HG03280 (cell line): ENCODE data around the gene SORCS2.
"Not testable (repeated sequence)": the region's sequence is repeated elsewhere in the genome, so short reads cannot be mapped to it uniquely, and the experiment has no call there.

Experiments
- ATAC-seq: cut with Tn5 transposase; IDR thresholded peaks from one replicate; pipeline ENCODE4 v1.9.1; 2021; ENCODE audit warnings: mild to moderate bottlenecking, moderate library complexity; ENCODE audit not compliant: unreplicated experiment

The SORCS2 gene

DNA sequence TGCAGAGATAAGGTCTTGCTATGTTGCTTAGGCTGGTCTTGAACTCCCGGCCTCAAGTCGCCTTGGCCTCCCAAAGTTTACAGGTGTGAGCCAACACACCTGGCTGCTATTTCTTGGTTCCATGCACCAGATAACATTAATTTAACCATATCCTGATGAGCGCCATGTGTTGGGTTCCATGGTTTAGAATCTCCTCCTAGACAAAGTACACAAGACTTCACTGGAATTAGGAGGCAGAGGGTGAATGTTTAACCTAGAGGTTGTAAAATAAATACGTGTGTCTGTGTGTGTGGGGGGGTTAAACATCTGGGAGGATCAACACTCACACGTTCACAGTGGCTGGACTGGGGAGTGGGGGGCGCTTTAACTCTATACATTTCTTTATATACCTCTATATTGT is 32.4 kb upstream of the SORCS2 start:
- no peak for ATAC-seq

DNA sequence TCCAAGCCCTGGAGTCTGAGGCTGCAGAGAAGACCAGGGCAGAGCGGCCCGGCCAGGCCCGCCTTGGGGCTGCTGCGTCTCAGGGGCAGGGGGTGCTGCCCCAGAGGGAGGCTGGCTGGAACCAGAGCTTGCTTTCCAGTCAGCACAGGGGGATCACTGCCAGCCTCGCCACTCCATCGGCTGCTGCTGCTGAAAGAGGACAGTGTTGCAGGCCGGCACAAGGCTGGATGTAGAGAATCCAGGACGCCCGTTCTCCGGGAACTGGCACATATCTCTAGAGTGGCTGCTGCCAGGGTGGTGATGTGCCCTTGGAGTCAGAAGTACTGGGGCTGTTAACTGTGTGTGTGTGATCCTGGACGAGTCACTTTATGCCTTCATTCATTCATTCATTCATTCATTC is 31.9 kb upstream of the SORCS2 start:
- ATAC-seq, result no peak

DNA sequence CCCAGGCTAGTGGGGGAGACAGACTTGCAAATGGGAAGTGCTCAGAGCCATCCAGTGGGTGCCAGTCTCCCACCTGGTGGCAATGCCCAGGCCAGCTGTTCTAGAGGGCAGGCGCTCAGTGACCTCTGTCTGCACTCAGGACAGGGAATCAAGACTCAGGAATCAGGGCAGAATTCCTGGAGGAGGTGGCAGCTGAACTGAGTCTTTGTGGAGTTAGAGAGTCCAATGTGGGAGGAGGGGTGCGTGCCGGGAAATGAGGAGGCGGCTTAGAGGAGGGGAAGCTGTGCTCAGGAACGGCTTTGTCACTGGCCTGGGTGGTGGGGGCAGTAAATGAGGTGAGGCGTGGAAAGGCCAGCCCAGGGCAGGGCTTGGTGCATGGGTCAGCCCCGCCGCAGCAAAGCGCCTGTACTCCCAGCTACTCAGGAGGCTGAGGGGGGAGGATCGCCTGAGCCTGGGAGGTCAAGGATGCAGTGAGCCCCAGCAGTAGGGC is 31.3 kb upstream of the SORCS2 start:
- ATAC-seq, result no peak

DNA sequence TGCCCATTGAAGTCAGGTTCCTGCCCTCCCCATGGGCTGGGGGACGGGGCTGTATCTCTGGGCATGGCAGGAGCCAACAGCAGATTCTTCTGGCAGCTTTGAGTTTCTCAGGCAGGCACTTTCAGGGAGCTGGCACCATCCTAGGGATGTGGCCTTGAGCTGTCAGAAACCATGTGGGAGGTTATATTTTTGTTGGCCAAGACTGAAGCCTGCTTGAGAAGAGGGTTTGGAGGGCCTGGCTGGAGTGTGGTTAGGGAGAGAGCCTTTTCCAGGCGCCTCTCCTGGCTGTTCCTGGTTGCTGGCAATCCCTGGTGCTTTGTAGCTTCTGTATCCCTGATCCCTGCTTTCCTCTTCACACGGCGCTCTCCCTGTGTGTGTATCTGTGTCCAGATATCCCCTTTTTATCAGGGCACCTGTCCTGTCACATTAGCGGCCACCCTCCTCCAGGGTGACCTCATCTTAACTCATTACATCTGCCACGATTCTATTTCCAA is 30.6 kb upstream of the SORCS2 start:
- no peak for ATAC-seq

DNA sequence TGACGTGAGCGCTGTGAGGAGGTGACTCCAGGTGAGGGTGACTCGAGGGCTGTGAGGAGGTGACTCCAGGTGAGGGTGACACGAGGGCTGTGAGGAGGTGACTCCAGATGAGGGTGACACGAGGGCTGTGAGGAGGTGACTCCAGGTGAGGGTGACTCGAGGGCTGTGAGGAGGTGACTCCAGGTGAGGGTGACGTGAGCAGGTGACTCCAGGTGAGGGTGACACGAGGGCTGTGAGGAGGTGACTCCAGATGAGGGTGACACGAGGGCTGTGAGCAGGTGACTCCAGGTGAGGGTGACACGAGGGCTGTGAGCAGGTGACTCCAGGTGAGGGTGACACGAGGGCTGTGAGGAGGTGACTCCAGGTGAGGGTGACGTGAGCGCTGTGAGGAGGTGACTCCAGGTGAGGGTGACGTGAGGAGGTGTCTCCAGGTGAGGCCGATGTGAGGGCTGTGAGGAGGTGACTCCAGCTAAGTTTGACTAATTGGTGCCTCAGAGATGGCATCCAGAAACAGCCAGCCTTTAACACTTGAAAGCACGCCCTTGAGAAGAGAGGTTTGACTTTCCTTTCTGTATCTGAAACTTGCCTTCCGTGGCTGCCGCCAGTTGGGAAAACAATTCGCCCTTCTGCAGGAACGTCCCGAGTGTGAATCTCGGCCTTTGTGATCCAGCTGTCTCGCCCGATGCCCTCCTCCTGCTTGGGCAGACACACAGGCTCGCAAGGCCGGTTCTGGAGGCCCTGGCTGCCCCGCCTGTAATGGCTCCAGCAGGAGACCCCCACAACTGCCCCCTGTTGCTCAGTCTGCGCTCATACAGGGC is 27.1 kb upstream of the SORCS2 start:
- ATAC-seq, result not testable (repeated sequence)

DNA sequence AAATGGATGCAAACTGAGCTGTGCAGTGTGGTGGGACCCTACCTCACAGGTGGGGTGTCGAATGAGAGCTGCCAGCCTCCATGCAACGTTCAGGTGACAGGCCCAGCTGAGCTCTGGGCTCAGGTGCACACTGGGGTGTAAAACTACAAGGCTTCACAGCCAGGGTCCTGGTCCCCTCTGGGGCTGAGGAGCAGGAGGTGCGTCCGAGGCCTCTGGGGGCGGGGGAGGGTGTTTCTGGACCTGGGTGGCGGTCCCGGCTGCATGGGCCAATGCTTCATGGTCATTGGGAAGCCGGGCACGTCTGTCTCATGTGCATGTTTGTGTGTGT is 26.5 kb upstream of the SORCS2 start:
- ATAC-seq, result no peak

DNA sequence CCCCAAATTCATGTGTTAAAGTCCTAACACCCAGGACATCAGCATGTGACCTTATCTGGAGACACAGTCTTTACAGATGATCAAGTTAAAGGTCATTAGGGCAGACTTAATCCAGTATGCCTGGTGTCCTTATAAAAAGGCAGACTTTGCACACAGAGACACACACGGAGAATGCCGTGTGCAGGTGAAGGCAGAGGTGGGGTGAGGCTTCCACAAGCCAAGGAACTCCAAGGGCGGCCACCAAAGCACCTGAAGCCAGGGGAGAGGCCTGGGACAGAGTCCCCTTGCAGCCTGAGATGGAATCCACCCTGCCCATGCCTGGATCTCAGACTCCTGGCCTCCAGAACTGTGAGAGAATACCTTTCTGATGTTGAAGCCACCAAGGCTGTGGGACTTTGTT is 26.1 kb upstream of the SORCS2 start:
- no peak for ATAC-seq

DNA sequence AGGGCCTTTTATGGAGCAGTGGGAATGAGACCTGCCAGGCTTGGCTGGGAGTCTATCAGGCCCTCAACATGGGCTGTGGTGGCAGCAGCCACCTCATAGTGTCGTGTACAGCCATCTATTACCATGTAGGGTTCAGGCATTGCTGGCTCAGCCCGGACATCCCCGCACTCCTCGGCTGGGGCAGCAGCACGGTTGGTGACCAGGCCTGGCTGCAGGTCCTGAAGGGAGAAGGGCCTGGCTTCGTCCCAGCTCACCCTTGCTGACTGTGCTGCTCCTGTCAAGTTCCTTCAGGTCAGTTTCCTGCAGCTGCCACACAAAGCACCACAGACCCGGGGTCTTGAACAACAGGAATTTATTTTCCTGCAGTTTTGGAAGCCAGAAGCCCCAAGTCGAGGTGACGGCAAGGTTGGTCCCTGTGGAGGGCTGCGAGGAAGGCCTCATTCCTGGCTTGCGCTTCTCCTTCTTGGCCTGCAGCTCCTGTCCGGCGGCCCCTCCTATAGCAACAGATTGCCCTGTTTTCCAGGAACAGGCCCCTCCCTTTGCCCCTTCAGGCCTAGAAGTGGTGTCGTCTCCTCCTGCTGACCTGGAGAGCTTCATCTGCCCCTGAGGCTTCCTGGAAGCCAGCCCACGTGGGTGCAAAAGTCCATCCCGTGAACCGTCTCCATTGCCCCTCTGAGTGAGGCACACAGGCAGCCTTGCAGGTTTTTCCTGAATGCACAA is 25.2 kb upstream of the SORCS2 start:
- no peak for ATAC-seq

DNA sequence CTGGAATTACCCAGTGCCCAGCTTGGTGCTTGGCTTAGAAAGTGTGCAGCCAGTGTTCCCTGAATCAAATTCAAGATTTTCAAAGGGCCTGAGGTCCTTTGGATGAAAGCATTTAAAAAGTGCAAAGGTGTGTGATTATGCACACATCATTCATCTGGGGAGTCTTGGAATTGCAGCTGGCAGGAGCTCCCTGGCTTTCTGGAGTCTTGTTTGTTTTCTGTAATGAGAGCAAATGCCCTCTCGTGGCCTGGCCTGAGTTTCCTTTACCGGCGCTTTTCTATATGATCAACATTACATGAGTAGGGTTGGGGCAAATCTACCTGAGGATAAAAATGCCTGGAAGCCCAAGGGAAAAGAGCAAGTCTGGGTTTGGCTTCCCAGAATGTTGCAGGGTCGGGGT is 24.6 kb upstream of the SORCS2 start:
- no peak for ATAC-seq

DNA sequence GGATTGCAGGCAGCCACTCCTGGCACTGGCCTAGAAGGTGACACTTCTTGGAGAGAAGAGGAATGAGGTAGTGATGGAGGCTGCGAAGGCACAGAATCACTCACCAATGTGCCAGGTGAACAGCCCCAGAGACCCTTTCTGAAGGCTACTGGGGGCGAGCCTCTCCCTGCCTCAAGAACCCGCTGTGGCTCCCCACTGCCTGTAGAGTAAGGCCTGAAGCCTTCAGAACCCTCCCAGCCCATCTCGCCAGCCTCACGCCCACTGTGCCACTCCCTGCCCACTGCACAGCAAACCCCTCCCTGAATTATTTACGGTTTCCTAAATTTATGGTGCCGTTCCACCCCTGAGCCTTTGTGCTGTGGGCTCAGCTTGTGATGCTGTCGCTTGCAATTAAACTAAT is 24.2 kb upstream of the SORCS2 start:
- no peak for ATAC-seq

DNA sequence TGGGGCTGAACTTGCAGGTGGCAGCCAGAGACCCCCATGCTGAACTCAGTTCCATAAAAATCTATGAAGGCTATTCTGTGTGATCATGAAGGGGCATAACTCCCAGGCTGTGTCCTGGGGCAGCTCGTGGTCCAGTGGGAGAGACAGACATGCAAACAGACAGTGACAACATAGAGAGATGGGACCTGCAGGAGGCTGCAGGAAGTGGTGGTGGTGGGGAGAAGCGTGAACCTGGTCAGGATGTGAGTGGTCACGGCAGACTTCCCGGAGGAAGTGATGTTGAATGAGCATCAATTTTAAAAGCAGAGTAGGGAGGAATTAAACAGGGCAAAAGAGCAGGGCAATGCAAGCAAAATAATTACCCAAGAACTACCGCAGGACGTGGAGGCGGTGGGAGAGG is 23.2 kb upstream of the SORCS2 start:
- no peak for ATAC-seq

DNA sequence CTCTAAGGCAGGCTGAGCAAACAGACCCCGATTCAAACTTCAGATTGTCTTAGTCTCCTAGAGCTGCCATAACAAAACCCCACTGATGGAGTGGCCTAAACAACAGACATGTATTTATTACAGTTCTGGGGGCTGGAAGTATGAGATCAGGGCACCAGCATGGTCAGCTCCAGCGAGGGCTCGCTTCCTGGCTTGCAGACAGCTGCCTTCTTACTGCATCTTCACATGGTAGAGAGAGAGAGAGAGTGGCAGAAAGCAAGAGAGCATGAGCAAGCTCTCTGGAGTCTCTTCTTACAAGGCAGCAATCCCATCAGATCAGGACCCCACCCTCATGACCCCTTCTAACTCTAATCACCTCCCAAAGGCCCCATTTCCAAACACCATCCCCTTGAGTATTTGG is 22.3 kb upstream of the SORCS2 start:
- no peak for ATAC-seq

DNA sequence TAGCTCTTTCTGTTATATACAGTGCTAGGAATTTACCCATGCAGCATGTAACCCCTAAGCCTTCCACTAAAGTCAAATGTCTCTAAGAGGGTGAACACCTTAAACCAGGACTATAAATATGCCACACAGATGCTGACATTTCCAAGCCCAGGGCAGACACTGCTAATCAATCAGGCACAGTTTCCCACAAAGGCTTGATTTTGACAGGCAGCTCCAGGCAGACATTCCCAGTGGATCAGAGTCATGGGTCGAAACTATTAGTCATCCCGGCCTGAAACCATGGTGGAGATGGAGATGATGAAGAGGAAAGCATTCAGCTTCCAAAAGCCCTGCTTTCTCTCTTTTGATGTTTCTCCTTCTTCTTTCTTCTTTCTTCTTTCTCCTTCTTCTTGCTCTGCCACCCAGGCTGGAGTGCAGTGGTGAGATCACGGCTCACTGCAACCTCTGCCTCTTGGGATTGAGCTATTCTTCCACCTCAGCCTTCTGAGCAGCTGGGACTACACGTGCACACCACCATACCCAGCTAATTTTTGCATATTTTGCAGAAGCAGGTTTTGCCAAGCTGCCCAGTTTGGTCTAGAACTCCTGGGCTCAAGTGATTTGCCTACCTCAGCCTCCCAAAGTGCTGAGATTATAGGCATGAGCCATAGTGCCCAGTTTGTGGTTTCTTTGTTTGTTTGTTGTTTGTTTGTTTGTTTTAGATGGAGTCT is 21.0 kb upstream of the SORCS2 start:
- no peak for ATAC-seq

DNA sequence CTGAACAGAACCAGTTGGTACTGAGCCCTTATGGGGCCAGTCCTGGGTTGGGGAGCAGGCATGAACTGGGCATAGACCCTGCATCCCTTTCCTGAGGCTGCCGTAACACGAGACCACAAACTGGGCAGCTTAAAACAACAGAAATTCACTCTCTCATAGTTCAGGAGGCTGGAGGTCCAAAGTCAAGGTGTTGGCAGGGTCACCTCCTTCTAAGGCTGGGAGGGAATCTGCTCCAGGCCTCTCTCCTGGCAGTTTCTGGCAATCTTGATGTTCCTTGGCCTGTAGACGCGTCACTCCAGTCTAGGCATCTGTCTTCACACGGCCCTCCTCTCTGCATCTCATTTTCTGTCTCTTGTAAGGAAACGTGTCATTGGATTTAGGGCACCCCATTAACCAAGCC is 19.8 kb upstream of the SORCS2 start:
- no peak for ATAC-seq

DNA sequence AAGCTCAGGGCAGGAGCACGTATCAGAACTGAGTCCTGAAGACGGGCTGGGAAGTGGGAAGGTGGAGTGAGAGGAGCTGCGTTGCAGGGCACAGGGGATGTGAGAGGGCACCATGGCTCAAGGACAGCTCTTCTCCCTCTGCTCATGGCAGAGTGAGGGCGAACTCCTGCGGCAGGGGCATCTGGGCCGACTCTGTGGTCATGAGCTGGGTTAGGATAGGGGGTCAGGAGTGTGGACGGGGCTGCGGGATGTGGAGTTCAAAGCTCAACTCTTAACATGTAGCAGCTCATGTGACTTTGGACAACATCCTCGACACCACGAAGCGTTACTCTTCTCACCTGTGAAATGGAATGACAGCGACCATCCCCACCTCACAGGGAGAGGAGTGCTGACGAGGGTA is 19.4 kb upstream of the SORCS2 start:
- no peak for ATAC-seq

DNA sequence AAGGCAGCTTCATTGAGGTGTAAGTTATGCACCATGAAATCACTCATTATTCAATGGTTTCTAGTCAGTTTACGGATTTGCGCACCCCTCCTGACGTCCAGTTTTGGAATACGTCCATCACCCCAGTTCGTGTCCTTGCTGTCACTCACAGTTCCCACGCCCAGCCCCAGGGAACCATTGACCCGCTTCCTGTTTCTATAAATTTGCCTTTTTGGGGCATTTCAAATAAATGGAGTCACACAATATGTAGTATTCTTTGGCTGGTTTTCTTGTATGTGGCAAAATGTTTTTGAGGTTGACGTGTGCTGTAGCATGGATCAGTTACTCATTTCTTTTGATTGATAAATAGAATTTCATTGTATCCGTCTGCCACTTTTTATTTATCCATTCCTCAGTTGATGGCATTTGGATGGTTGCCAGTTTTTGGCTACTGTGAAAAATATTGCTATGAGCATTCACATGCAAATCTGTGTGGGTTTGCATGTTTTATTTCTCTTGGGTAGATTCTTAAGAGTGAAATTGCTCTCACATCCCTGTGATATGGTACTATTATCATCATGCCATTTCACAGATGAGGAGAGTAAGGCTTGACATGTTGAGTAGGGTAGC is 18.4 kb upstream of the SORCS2 start:
- no peak for ATAC-seq

DNA sequence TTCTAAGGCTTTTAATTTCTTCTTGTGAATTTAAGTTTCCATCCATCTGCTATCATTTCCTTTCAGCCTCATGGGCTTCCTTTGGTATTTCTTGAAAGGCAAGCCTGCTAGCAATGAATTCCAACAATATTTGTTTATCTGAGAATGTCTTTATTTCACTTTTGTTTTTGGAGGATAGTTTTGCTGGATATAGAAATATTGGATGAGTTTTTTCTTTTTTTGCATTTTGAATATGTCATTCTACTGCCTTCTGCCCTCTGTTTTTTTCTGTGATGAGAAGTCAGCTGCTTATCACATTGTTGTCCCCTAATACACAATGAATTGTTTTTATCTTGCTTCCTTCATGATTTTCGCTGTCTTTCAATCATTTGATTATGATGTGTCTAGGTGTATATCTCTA is 13.2 kb upstream of the SORCS2 start:
- no peak for ATAC-seq

DNA sequence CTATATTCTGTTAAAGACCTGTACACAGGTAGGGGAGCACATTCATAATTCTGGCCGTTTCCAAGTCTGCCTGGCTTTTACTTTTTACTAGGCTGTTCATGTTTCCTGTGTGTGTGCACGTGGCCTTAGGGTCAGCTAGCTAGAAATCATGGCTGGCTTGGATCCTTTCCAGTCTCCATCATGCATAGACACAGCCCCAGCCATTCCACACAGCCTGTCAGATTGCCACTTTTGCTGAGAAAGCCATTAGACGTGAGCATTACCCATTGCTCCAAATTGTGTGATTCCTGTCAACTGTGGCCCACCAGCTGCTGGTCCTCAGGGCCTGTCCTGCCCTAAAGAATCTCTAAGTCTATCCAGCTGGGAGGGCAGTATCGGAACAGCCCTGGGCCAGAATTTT is 11.4 kb upstream of the SORCS2 start:
- ATAC-seq, result no peak

DNA sequence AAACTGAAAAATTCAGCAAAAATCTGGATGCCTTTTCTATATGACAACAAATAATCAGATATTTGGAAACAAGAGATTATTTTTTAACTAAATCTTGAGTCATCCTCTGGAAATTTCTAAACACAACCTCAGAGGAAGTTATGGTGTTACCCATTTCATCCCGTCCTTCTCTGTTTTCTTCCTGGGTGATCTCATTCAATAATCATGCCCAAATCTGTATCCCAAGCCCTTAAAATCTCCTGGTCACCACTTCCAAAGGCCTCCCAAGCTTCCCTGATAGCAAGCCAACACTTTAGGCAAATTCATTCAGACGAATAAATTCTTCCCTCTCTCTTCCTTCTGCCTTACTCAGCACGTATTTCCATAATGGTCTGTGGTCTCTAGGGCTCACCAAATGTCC is 9.7 kb upstream of the SORCS2 start:
- ATAC-seq, result no peak

DNA sequence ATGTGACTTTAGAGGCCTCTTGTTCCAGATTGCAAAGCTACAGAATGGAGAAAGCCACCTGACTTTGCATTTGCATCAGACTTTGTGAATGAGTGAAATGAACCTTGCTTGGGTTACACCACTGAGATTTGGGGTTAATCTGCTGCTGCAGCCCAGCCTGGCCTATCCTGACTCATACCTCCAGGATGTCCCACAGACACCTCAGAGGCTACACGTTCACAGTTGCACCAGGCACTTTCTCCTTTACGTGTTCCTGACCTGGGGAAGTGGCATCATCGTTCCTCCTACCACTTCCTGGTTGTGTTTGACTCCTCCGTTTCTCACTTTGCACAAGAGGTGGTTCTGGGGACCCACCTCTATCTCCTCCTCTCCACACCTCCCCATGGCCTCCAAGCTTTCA is 9.2 kb upstream of the SORCS2 start:
- ATAC-seq, result no peak

DNA sequence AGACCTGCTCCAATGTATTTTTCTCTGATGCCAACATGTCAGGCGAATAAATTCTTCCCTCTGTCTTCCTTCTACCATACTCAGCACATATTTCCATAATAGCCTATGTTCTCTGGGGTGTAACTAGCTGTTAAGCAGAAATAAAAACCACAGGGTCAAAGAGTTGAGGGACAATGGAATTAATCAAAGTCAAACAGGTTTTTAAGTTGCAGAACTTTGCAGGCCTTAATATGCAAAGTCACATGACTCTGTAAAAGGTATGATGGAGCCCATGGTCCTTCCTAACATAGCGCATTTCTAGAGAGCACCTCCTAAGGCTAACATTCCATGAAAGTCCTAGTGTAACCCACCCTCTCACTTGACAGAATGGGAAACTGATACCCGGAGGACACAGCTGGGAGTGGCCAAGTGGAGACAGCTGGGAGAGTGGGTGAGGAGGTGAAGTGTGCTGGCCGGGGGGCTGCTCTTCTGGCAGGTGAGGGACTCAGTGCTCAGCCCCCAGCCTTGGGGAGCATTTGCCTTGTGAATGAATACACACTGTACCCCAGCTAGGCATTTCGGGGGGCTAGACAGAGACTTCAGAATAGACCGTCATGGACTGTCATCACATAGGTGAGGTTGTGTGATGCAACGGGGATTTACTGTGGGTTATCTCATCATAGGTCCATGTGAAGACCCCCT is 8.4 kb upstream of the SORCS2 start:
- no peak for ATAC-seq
